ENCODE measurements around the gene CPNE7.

DNA sequence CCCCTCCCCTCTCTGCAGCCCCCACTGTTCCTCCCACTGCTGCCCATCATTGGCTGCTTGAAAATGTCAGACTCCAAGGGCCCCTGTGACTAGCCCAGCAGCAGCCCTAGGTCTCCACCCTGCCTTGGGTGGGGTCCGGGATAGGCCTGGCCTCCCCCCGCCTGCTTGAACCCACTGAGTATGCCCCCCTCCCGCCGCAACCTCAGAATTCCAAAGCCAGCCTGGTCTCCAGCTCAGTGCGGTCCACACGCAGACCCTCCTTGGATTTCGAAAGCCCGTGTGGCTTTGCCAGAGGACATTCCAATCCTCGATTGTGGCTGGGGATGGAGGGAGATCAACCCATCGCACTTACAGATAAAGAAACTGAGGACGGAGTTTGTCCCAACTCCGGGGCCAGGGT is 44.3 kb downstream of the CPNE7 start:
- TF ChIP-seq GATA3 (IDR thresholded peaks at IDR 0.05; ENCODE audit: low read depth, low read length): no peak
- TF ChIP-seq GATA2 (IDR thresholded peaks at IDR 0.05; ENCODE audit: low read depth, low read length): no peak
